H4 (cell line): Measurements from ENCODE around the gene DEPDC4. TPM values are rescaled to one million over a fixed set of nuclear protein-coding genes. Genes with fewer than 3 reads are reported as not detected.
"Not testable (repeated sequence)": the region's sequence is repeated elsewhere in the genome, so short reads cannot be mapped to it uniquely, and the experiment has no call there.

Experiments
- DNase-seq: peaks from one replicate; pipeline ENCODE4 v3.0.0-alpha.2; 2015; ENCODE audit warnings: low spot score
- total RNA-seq: library from RNA; depleted of rRNA; stranded (reverse); fragments of >200 nt; shearing (Covaris generic); gene quantifications from 2 replicates; pipeline ENCODE4 v1.2.3, GENCODE V29; 2014; rRNA removed

Gene DEPDC4
- 2.3 and 2.5 TPM in 2 replicates for total RNA-seq

GRCh38 chr12:100266835-100267602 is at the start of gene DEPDC4, which contains the start of gene SCYL2:
Gene DEPDC4, minus strand, starts transcription at chr12:100267079. Its CDS starts 3 bp downstream, at chr12:100267076.
Gene SCYL2, plus strand, starts transcription at chr12:100267177. Its CDS starts 15,794 bp downstream, at chr12:100282971.
- peak; percentile 95 for DNase-seq

- DNase-seq: no peak
Observed at GRCh38 chr12:100311317-100311716, 44.4 kb upstream of the DEPDC4 start.

GRCh38 chr12:100308138-100308537 is 41.3 kb upstream of the DEPDC4 start:
- DNase-seq: not testable (repeated sequence)

GRCh38 chr12:100304334-100304733 is 37.5 kb upstream of the DEPDC4 start:
- not testable (repeated sequence) for DNase-seq

- no peak for DNase-seq
Observed at GRCh38 chr12:100303831-100304230, 37.0 kb upstream of the DEPDC4 start.

GRCh38 chr12:100302081-100302480 is 35.2 kb upstream of the DEPDC4 start:
- no peak for DNase-seq

GRCh38 chr12:100295764-100296555 is 29.1 kb upstream of the DEPDC4 start:
- no peak for DNase-seq

- DNase-seq: not testable (repeated sequence)
Observed at GRCh38 chr12:100294366-100294765, 27.5 kb upstream of the DEPDC4 start.

GRCh38 chr12:100293017-100293416 is 26.1 kb upstream of the DEPDC4 start:
- no peak for DNase-seq

GRCh38 chr12:100290016-100290415 is 23.1 kb upstream of the DEPDC4 start:
- no peak for DNase-seq

GRCh38 chr12:100289038-100289437 is 22.2 kb upstream of the DEPDC4 start:
- DNase-seq: no peak

GRCh38 chr12:100284556-100284955 is 17.7 kb upstream of the DEPDC4 start:
- not testable (repeated sequence) for DNase-seq

- no peak for DNase-seq
Observed at GRCh38 chr12:100279607-100280244, 12.8 kb upstream of the DEPDC4 start.

GRCh38 chr12:100279159-100279558 is 12.3 kb upstream of the DEPDC4 start:
- DNase-seq: no peak

GRCh38 chr12:100274291-100274690 is 7.4 kb upstream of the DEPDC4 start:
- DNase-seq: no peak

- DNase-seq: no peak
Observed at GRCh38 chr12:100273782-100274181, 6.9 kb upstream of the DEPDC4 start.

- no peak for DNase-seq
Observed at GRCh38 chr12:100268835-100269564, 2.1 kb upstream of the DEPDC4 start.

GRCh38 chr12:100267603-100268281 is 863 bp upstream of the DEPDC4 start:
- DNase-seq: no peak

- DNase-seq: no peak
Observed at GRCh38 chr12:100266585-100266834, 369 bp downstream of the DEPDC4 start.

- no peak for DNase-seq
Observed at GRCh38 chr12:100265732-100266584, 921 bp downstream of the DEPDC4 start.
